H1 (cell line): ENCODE measurements around the gene NFKBIE. TPM values are rescaled to one million over a fixed set of nuclear protein-coding genes. Genes with fewer than 3 reads are reported as not detected.

Source experiments
- CHD2 ChIP-seq: IDR thresholded peaks from 2 replicates; pipeline ENCODE4 v1.6.1; 2012; ENCODE audit warnings: low read length, improper control_type of control experiment
- EP300 ChIP-seq, 2 experiments: IDR thresholded peaks; 1 replicate in 1 of 2; 2 replicates in 1 of 2; pipeline ENCODE4 v1.6.1; 2011 to 2012; ENCODE audit warnings: low read depth in 2 of 2, low read length in 2 of 2, mild to moderate bottlenecking in 2 of 2, borderline replicate concordance in 1 of 2, inconsistent platforms in 1 of 2, moderate library complexity in 1 of 2
- POLR2AphosphoS5 ChIP-seq: IDR thresholded peaks from 2 replicates; pipeline ENCODE4 v1.6.1; 2011; ENCODE audit warnings: low read depth, low read length
- RXRA ChIP-seq: IDR thresholded peaks from 2 replicates; pipeline ENCODE4 v1.6.1; 2011; ENCODE audit warnings: low read depth, mild to moderate bottlenecking, low read length, moderate library complexity; ENCODE audit not compliant: insufficient read depth
- polyA plus RNA-seq, 7 experiments: library from polyadenylated mRNA; depleted of rRNA in 3 of 7; stranded (reverse) in 5 of 7; unstranded in 2 of 7; fragments of >200 nt in 5 of 7; fragments of 200-250 nt in 2 of 7; gene quantifications; 1 replicate in 5 of 7; 2 replicates in 1 of 7; 4 replicates in 1 of 7; pipeline versions ENCODE4 v1.2.1 to v1.2.3, GENCODE V29; 2011 to 2013; ENCODE audit warnings: missing spikeins in 2 of 7, mixed read lengths in 2 of 7
- total RNA-seq: library from RNA; stranded (reverse); fragmentation: NEBNext Ultra II Directional; extraction: Animal tissue kit (Norgen Biotek cat#: 25700); gene quantifications from 2 replicates; pipeline ENCODE4 v1.2.1, GENCODE V29; 2021
- TF ChIP-seq, protein P1 (sequence below): fragments of 300-600 bp; sonication (generic); IDR thresholded peaks from 2 replicates; pipeline ENCODE4 v1.7.1; 2012; ENCODE audit warnings: low read length, moderate library complexity, mild to moderate bottlenecking, inconsistent platforms; ENCODE audit not compliant: insufficient replicate concordance

The NFKBIE gene
- total and polyA plus RNA-seq, 2 of the 8 experiments (the other 6 are each of a cell fraction or from before 2014, with no cell fraction given) = 13.5 to 19.2 TPM

DNA sequence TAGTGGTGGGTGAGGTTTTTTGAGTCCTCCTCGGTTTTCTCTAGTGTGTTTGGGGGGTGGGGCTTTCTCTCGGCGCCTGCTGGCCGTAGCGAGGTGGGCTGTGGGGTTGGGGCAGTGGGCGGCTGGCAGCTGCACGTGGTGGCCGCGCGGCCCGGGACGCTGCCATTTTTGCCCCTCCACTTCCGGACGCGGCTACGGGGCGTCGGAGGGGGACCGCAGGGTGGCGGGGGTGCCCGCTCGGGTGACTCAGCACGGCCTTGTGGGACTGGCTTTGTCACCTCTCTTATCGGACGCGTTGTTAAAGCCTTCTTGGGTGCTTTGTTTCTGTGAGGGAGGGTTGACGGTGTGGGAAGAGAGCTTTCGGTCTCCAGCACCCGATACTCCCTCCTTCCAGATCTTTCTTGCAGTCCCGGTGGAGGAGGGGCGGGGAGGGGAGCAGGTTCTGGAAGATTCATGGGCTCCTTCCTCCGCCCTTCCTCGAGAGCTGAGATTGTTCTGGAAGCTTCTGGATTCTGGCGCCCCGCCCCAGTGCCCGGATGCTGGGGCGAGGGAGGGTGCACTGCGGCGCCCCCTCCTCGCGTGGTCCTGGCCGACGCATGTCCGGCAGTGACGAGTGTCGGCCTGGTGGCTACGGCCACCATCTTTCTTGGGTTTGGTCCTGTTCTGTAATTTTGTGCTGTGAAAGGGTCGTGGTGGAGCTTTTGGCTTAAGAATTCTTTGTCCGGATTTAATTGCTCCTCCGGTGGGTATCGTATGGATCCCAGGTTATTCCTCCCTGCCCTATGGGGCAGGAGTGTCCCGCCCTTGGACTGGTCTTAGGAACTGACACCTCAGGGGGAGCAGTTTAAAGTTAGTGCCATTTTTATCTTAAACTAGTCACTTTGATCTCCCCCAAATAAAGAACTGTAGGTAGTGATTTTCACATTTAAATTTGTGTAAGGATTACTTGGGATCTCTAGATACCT lies 17.7 kb downstream of the NFKBIE start (continued):
- TF ChIP-seq, protein P1, sequence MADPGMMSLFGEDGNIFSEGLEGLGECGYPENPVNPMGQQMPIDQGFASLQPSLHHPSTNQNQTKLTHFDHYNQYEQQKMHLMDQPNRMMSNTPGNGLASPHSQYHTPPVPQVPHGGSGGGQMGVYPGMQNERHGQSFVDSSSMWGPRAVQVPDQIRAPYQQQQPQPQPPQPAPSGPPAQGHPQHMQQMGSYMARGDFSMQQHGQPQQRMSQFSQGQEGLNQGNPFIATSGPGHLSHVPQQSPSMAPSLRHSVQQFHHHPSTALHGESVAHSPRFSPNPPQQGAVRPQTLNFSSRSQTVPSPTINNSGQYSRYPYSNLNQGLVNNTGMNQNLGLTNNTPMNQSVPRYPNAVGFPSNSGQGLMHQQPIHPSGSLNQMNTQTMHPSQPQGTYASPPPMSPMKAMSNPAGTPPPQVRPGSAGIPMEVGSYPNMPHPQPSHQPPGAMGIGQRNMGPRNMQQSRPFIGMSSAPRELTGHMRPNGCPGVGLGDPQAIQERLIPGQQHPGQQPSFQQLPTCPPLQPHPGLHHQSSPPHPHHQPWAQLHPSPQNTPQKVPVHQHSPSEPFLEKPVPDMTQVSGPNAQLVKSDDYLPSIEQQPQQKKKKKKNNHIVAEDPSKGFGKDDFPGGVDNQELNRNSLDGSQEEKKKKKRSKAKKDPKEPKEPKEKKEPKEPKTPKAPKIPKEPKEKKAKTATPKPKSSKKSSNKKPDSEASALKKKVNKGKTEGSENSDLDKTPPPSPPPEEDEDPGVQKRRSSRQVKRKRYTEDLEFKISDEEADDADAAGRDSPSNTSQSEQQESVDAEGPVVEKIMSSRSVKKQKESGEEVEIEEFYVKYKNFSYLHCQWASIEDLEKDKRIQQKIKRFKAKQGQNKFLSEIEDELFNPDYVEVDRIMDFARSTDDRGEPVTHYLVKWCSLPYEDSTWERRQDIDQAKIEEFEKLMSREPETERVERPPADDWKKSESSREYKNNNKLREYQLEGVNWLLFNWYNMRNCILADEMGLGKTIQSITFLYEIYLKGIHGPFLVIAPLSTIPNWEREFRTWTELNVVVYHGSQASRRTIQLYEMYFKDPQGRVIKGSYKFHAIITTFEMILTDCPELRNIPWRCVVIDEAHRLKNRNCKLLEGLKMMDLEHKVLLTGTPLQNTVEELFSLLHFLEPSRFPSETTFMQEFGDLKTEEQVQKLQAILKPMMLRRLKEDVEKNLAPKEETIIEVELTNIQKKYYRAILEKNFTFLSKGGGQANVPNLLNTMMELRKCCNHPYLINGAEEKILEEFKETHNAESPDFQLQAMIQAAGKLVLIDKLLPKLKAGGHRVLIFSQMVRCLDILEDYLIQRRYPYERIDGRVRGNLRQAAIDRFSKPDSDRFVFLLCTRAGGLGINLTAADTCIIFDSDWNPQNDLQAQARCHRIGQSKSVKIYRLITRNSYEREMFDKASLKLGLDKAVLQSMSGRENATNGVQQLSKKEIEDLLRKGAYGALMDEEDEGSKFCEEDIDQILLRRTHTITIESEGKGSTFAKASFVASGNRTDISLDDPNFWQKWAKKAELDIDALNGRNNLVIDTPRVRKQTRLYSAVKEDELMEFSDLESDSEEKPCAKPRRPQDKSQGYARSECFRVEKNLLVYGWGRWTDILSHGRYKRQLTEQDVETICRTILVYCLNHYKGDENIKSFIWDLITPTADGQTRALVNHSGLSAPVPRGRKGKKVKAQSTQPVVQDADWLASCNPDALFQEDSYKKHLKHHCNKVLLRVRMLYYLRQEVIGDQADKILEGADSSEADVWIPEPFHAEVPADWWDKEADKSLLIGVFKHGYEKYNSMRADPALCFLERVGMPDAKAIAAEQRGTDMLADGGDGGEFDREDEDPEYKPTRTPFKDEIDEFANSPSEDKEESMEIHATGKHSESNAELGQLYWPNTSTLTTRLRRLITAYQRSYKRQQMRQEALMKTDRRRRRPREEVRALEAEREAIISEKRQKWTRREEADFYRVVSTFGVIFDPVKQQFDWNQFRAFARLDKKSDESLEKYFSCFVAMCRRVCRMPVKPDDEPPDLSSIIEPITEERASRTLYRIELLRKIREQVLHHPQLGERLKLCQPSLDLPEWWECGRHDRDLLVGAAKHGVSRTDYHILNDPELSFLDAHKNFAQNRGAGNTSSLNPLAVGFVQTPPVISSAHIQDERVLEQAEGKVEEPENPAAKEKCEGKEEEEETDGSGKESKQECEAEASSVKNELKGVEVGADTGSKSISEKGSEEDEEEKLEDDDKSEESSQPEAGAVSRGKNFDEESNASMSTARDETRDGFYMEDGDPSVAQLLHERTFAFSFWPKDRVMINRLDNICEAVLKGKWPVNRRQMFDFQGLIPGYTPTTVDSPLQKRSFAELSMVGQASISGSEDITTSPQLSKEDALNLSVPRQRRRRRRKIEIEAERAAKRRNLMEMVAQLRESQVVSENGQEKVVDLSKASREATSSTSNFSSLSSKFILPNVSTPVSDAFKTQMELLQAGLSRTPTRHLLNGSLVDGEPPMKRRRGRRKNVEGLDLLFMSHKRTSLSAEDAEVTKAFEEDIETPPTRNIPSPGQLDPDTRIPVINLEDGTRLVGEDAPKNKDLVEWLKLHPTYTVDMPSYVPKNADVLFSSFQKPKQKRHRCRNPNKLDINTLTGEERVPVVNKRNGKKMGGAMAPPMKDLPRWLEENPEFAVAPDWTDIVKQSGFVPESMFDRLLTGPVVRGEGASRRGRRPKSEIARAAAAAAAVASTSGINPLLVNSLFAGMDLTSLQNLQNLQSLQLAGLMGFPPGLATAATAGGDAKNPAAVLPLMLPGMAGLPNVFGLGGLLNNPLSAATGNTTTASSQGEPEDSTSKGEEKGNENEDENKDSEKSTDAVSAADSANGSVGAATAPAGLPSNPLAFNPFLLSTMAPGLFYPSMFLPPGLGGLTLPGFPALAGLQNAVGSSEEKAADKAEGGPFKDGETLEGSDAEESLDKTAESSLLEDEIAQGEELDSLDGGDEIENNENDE = no peak
- peak; percentile 89; the same call in 1 of the 2 replicates for TF ChIP-seq POLR2AphosphoS5
- no peak for TF ChIP-seq EP300 (IDR thresholded peaks at IDR 0.05; ENCODE audit: borderline replicate concordance in 1 of 2, low read depth in 2 of 2, low read length in 2 of 2)
- no peak for TF ChIP-seq RXRA
- TF ChIP-seq CHD2 = no peak
